HG03558 (cell line): Measurements from ENCODE around the gene BRD9.
A peak's percentile ranks its signal among the peaks of the same experiment; 100 is the strongest.
"Not testable (repeated sequence)": the region's sequence is repeated elsewhere in the genome, so short reads cannot be mapped to it uniquely, and the experiment has no call there.

Experiments used
- ATAC-seq: cut with Tn5 transposase; IDR thresholded peaks from one replicate; pipeline ENCODE4 v1.9.1; 2021; ENCODE audit warnings: moderate number of reproducible peaks; ENCODE audit not compliant: unreplicated experiment; ENCODE audit errors: extremely low read depth

Gene BRD9

GRCh38 chr5:923281-923873 lies 30.8 kb upstream of the BRD9 start:
- ATAC-seq, result peak; percentile 56

- ATAC-seq, result no peak
These were observed 30.1 kb upstream of the BRD9 start for GRCh38 chr5:922436-923280.

DNA sequence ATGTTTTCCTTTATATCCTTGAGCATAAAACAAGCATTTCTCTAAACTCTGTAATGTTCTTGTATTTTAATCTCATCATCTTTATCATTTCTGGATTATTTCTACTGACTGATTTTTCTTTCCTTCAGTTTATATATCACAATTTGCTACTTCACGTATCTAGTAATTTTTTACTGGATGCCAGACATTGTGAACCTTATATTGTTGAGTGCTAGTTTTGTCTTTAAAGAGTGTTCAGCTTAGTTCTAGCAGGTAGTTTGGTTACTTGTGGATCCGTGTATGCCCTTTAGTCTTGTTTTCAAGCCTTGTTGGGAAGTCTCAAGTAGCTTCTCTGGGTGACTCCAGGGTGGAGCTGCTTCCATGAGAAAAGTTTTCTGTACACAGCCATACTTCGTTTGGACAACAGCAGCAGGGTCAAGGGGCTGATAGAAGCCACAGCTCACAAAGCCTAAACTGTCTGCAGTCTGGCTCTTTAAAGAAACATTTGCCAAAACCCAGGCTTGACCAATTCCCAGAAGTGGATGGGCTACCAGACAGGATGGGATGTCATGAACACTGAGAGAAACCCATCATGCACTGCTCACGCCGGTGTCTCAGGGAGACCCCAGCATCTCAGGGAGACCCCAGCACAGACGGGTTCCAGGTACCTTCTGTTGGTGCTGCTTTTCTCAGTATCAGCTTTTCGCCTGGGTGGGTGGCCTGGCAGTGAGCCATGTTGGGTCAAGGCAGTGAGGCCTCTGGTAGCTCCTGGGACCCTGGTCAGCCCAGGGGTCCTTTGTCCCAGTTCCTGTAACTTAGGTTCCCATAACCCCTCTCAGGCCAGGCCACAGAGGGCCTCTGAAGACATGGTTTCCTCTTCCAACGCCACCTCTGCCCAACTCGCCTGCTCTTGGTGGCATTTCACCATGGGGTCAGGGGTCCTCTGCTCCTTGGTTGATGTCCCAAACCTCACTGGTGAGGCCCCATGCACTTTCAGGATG lies 29.1 kb upstream of the BRD9 start:
- no peak for ATAC-seq

GRCh38 chr5:920321-920720 lies 27.7 kb upstream of the BRD9 start:
- no peak for ATAC-seq

DNA sequence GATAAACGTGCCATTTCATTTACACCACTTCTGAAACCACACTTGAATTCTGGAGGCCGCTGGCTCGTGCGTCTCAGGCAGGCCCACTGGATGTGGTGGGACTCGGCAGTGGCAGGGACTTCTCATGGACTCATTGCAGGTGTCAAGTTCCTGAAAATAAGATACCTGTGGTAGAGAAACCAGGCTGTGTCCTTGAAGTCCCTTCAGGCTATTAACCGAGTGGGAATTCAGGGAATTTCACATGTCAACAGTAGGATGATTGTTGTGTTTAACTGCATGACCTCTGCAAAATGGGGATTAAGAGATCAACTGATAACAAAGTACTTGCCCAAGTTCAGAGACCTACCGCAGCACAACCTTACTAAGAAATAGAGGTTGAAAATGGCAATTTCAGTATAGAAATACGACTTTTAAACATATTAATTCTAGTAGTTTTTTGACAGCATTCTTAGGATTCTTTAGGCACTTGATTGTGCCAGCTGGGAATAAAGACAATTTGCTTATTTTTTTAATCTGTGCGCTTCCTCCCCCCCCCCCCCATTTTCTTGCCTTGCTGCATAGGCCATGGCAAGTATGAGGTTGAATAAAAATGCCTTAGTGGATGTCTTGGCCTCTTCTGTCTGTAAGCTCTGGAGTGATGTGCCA lies 26.9 kb upstream of the BRD9 start:
- no peak for ATAC-seq

DNA sequence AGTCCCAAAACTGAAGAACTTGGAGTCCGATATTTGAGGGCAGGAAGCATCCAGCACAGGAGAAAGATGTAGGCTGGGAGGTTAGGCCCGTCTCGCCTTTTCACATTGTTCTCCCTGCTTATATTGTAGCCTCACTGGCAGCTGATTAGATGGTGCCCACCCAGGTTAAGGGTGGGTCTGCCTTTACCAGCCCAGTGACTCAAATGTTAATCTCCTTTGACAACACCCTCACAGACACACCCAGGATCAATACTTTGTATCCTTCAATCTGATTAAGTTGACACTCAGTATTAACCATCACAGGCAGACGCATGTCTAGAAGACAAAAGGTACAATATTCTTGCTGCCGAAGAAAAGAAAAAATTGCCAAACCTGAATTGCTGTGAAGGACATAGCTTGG lies 26.1 kb upstream of the BRD9 start:
- ATAC-seq, result not testable (repeated sequence)

DNA sequence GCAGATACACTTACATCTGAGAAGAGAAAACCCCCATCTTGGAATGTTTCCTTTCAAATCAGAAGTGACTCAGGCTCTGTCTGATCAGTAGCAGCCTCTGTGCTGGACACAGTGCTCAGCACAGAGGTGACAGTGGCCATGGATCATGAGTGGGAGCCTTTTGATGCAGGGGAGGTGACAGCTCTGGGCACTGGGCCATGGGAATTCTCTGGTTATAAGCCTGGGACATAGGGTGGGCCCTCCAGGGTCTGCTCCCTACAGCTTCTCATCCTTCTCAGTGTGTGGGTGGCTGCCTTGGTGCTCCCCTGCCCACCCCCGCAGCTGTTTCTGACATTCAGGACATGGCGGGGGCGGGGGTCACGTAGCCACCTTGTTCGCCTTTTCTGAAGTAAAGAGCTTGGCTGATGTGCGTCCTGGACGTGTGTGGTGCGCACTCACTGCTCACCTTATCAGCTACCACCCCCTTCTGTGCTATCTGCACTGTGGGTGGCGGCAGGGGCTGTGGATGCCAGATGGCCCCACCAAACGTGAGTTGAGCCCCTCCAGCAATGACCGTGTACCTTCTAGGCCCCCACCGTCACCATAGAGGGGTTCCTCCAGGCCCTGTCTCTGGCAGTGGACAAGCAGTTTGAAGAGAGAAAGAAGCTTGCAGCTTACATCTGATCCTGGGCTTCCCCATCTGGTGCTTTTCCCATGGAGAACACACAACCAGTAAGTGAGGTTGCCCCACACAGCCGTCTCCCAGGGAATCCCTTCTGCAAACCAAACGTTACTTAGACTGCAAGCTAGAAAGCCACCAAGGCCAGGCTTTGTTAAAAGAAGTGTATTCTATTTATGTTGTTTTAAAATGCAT lies 24.1 kb upstream of the BRD9 start:
- no peak for ATAC-seq

GRCh38 chr5:915946-916345 lies 23.3 kb upstream of the BRD9 start:
- no peak for ATAC-seq

DNA sequence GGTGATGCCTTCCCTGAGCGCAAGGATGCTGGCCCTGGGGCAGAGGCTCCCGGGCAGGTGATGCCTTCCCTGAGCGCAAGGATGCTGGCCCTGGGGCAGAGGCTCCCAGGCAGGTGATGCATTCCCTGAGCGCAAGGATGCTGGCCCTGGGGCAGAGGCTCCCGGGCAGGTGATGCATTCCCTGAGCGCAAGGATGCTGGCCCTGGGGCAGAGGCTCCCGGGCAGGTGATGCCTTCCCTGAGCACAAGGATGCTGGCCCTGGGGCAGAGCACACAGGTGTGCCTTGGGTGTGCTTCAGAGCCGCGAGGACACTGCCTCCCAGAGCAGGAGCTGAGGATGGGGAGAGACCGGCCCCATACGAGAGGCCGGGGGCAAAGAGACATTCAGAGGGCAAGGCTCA lies 22.7 kb upstream of the BRD9 start:
- not testable (repeated sequence) for ATAC-seq

DNA sequence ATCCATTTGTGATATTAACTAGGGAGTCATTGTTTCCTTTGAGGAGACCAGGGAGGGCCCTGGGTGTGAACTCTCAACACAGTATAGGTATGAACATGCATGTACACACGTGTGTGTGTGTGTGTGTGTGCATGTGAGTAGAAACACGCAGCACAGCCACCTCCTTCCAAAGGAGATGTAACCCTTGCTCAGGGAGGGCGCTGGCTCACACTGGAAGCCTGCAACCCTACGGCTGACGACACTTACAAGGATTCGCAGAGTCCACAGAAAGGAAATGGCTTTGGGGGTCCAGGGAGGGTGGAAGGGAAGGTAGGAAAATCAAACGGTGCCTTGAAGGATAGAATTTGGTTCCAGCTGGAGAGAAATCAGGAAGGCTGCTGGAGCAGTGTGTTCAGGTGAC lies 22.0 kb upstream of the BRD9 start:
- ATAC-seq, result no peak

GRCh38 chr5:914174-914573 lies 21.6 kb upstream of the BRD9 start:
- no peak for ATAC-seq

DNA sequence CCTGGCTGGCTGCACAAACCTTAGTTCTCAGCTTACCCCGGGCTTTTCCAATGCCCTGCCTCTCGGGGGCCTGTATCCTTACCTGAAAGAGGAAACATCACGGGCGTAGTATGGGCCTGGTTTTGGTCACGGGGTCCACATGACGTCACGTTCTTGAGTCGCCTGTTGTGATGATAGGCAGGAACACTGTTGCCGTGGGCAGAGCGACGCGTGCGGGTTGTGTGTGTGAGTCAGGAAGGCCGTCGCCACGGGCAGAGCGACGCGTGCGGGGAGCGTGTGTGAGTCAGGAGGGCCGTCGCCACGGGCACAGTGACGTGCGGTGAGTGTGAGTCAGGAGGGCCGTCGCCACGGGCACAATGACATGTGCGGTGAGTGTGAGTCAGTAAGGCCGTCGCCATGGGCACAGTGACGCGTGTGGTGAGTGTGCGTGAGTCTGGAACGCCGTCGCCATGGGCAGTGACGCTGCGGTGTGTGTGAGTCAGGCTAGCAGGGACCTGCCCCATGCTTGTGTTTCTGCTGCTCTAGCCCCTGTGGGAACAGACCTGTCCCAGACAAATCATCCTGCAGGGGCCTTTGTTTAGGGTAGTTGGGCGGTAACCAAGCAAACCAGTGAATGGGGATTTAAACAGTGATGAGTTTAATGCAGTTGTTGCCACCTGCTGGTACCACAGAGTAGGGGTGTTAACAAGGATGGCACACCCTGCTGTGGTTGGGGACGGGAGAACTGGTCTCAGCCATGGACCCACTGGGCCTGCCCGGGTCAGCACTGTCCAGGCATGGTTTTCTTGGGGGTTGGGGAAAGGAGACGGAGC lies 19.9 kb upstream of the BRD9 start:
- ATAC-seq, result no peak

GRCh38 chr5:911601-912000 lies 19.0 kb upstream of the BRD9 start:
- ATAC-seq, result no peak

- ATAC-seq, result no peak
These were observed 18.2 kb upstream of the BRD9 start for GRCh38 chr5:910769-911160.

GRCh38 chr5:909994-910768 lies 17.6 kb upstream of the BRD9 start:
- ATAC-seq, result no peak

- no peak for ATAC-seq
These were observed 16.5 kb upstream of the BRD9 start for GRCh38 chr5:909086-909485.

GRCh38 chr5:908172-908571 lies 15.6 kb upstream of the BRD9 start:
- ATAC-seq, result no peak

GRCh38 chr5:907366-907910 lies 14.8 kb upstream of the BRD9 start:
- no peak for ATAC-seq
